Measurements from ENCODE around the gene RBM8A.
A peak's percentile ranks its signal among the peaks of the same experiment; 100 is the strongest.
"Not testable (repeated sequence)": the region's sequence is repeated elsewhere in the genome, so short reads cannot be mapped to it uniquely, and the experiment has no call there.

RBM8A gene

GRCh38 chr1:145944532-145944931 is 17.2 kb upstream of the RBM8A start:
- no peak for DNase-seq (ENCODE audit: insufficient read length, low spot score)
- TF ChIP-seq POLR2A (IDR thresholded peaks at IDR 0.05; ENCODE audit: low read depth, low read length), result no peak
- no peak for FAIRE-seq

DNA sequence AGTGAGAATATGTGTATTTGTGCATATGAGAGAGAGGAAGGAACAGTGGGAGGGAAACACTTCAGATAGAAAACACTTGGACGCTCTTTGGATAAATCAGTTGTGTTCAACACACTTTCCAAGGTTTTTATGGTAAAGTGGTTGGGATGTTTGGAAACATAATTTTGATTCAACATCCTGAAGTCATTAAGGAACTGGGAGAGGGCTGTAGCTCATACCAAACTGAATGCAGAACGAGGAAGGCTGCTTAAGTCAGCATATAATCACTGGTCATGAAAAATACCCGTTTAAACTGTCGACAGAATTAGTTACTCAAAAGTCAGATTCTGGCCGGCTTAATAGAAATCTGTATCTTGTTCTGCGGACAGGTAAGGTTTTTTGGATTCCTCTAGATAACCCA is 15.6 kb upstream of the RBM8A start:
- no peak for TF ChIP-seq POLR2A (IDR thresholded peaks at IDR 0.05; ENCODE audit: low read depth, low read length)
- DNase-seq (ENCODE audit: insufficient read length, low spot score) (no peak), FAIRE-seq (no peak)

DNA sequence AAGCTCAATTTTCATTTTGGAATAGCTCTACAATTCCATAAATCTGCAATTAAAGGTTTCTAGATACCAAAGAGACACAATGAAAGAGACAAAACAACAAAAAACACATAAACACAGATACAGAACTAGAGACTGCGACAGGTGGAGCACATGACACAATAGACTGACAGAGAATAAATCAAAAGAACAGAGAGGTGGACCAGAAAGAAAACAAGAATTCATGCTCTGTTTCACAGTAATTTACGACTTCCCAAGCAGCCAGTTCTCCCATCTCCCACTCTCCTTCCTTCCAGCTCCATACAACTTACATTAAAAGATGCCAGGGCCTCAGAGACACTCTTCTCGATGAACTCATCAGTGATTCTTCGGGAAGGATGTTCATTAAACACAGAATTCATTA is 15.1 kb upstream of the RBM8A start:
- no peak for TF ChIP-seq POLR2A (IDR thresholded peaks at IDR 0.05; ENCODE audit: low read depth, low read length)
- DNase-seq (ENCODE audit: insufficient read length, low spot score), result no peak
- FAIRE-seq, result no peak

- DNase-seq (ENCODE audit: insufficient read length, low spot score), result no peak
- no peak for TF ChIP-seq POLR2A (IDR thresholded peaks at IDR 0.05; ENCODE audit: low read depth, low read length)
- FAIRE-seq, result no peak
Observed at GRCh38 chr1:145937436-145937835, 10.2 kb upstream of the RBM8A start.

- FAIRE-seq, result no peak
- TF ChIP-seq POLR2A (IDR thresholded peaks at IDR 0.05; ENCODE audit: low read depth, low read length), result no peak
- no peak for DNase-seq (ENCODE audit: insufficient read length, low spot score)
Observed at GRCh38 chr1:145936247-145936646, 9.0 kb upstream of the RBM8A start.

- TF ChIP-seq POLR2A (IDR thresholded peaks at IDR 0.05; ENCODE audit: low read depth, low read length), result no peak
- FAIRE-seq (no peak), DNase-seq (ENCODE audit: insufficient read length, low spot score) (no peak)
Observed at GRCh38 chr1:145935708-145936107, 8.4 kb upstream of the RBM8A start.

DNA sequence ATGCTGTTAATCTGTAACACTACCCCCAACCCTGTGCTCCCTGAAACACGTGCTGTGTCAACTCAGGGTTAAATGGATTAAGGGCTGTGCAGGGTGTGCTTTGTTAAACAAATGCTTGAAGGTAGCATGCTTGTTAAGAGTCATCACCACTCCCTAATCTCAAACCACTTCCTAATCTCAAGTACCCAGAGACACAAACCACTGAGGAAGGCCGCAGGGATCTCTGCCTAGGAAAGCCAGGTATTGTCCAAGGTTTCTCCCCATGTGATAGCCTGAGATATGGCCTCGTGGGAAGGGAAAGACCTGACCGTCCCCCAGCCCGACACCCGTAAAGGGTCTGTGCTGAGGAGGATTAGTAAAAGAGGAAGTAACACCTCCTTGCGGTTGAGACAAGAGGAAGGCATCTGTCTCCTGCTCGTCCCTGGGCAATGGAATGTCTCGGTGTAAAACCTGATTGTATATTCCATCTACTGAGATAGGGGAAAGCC is 5.3 kb upstream of the RBM8A start:
- FAIRE-seq, result not testable (repeated sequence)

GRCh38 chr1:145927916-145928643 is 796 bp upstream of the RBM8A start:
- no peak for FAIRE-seq
- no peak for TF ChIP-seq POLR2A (IDR thresholded peaks at IDR 0.05; ENCODE audit: low read depth, low read length)
- DNase-seq (ENCODE audit: insufficient read length, low spot score), result no peak

More for the DNA sequence above, 5.3 kb upstream of the RBM8A start:
- not testable (repeated sequence) for DNase-seq (ENCODE audit: insufficient read length, low spot score)

GRCh38 chr1:145926686-145927062 is 610 bp downstream of the RBM8A start:
- DNase-seq (ENCODE audit: insufficient read length, low spot score) (no peak), FAIRE-seq (no peak)

DNA sequence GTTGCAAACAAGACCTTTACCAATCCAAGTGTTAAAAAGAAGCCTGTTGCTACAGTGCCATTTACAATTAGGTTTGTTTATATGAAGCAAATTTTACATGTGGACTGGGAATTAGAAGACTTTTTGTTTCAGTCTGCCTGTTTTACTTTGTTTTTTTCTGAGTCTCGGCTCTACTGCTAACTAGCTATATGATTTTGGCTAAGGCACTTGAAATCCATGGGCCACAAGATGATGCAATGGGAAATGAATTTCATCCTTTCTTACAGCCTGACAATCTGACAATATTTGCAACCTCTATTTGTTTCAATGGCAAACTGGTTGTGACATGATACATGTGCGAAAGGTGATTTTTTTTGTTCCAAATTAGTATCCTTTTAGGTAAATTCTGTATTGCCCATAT is 5.0 kb downstream of the RBM8A start:
- no peak for TF ChIP-seq POLR2A (IDR thresholded peaks at IDR 0.05; ENCODE audit: low read depth, low read length)
- DNase-seq (ENCODE audit: insufficient read length, low spot score), result no peak
- FAIRE-seq, result no peak

More at GRCh38 chr1:145926686-145927062, 610 bp downstream of the RBM8A start:
- TF ChIP-seq POLR2A (IDR thresholded peaks at IDR 0.05; ENCODE audit: low read depth, low read length), result no peak

DNA sequence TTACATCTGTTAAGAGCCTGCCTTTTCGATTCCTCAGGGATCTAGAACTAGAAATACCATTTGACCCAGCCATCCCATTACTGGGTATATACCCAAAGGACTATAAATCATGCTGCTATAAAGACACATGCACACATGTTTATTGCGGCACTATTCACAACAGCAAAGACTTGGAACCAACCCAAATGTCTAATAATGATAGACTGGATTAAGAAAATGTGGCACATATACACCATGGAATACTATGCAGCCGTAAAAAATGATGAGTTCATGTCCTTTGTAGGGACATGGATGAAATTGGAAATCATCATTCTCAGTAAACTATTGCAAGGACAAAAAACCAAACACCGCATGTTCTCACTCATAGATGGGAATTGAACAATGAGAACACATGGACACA is 7.0 kb downstream of the RBM8A start:
- FAIRE-seq; DNase-seq (ENCODE audit: insufficient read length, low spot score): not testable (repeated sequence)

GRCh38 chr1:145918992-145919939 is 8.0 kb downstream of the RBM8A start:
- no peak for FAIRE-seq
- TF ChIP-seq POLR2A (IDR thresholded peaks at IDR 0.05; ENCODE audit: low read depth, low read length), result no peak; the same call in 1 of the 2 replicates
- DNase-seq (ENCODE audit: insufficient read length, low spot score), result peak; percentile 64

GRCh38 chr1:145918144-145918991 is 8.9 kb downstream of the RBM8A start, which contains the start of gene PEX11B:
PEX11B (minus strand) TSS chr1:145918717; CDS start chr1:145918688, 29 bp downstream.
- TF ChIP-seq POLR2A (IDR thresholded peaks at IDR 0.05; ENCODE audit: low read depth, low read length), result peak; percentile 72
- FAIRE-seq, result no peak
- DNase-seq (ENCODE audit: insufficient read length, low spot score), result peak; percentile 57

GRCh38 chr1:145917595-145917994 is 9.7 kb downstream of the RBM8A start:
- DNase-seq (ENCODE audit: insufficient read length, low spot score), result no peak
- FAIRE-seq, result no peak
- no peak for TF ChIP-seq POLR2A (IDR thresholded peaks at IDR 0.05; ENCODE audit: low read depth, low read length)
